Fibroblast of skin of left quadriceps (primary cell): ENCODE measurements around the gene PAX2.

Experiments
- DNase-seq, 2 experiments: peaks; one replicate each; pipeline ENCODE4 v3.0.0-alpha.2; 2013; ENCODE audit warnings: low read depth in 2 of 2

The PAX2 gene

GRCh38 chr10:100724531-100725027 lies 20.8 kb upstream of the PAX2 start:
- DNase-seq = no peak

GRCh38 chr10:100725071-100725471 lies 20.3 kb upstream of the PAX2 start:
- DNase-seq = peak; percentile 6 to 11

- no peak for DNase-seq
Observed at GRCh38 chr10:100725869-100726426, 19.4 kb upstream of the PAX2 start.

GRCh38 chr10:100727808-100728207 lies 17.6 kb upstream of the PAX2 start:
- no peak for DNase-seq

GRCh38 chr10:100728928-100729861 lies 16.2 kb upstream of the PAX2 start:
- no peak for DNase-seq

GRCh38 chr10:100729862-100730724 lies 15.3 kb upstream of the PAX2 start:
- no peak for DNase-seq

- DNase-seq = peak in 1 of 2 experiments; percentile 6
Observed at GRCh38 chr10:100730725-100731406, 14.5 kb upstream of the PAX2 start.

GRCh38 chr10:100731407-100732240 lies 13.8 kb upstream of the PAX2 start:
- DNase-seq = no peak

GRCh38 chr10:100732241-100732596 lies 13.2 kb upstream of the PAX2 start:
- DNase-seq = no peak

- no peak for DNase-seq
Observed at GRCh38 chr10:100733329-100733728, 12.1 kb upstream of the PAX2 start.

GRCh38 chr10:100734295-100735086 lies 10.9 kb upstream of the PAX2 start:
- no peak for DNase-seq

GRCh38 chr10:100735087-100735336 lies 10.4 kb upstream of the PAX2 start:
- no peak for DNase-seq

GRCh38 chr10:100735337-100736143 lies 9.8 kb upstream of the PAX2 start:
- no peak for DNase-seq

GRCh38 chr10:100736144-100736808 lies 9.1 kb upstream of the PAX2 start:
- no peak for DNase-seq

GRCh38 chr10:100736809-100737354 lies 8.5 kb upstream of the PAX2 start:
- DNase-seq = no peak

GRCh38 chr10:100737355-100738054 lies 7.9 kb upstream of the PAX2 start:
- DNase-seq = no peak

GRCh38 chr10:100738055-100738827 lies 7.1 kb upstream of the PAX2 start:
- DNase-seq = no peak
